Measurements from ENCODE around the gene PI4KB. TPM values are rescaled to one million over a fixed set of nuclear protein-coding genes. Genes with fewer than 3 reads are reported as not detected.

Gene PI4KB
- total RNA-seq, 2 experiments from 2014 or later = 46.6 to 47.3 TPM

- no peaks in the 10 kb centered on the region for H3K27me3 Mint-ChIP-seq
- DNase-seq = peak; percentile 28
- ChIA-PET CTCF (interaction anchor here (0.7 to 9.1 kb wide), 8 partner anchors 12 to 171 kb away, joined by 3 to 115 read pairs (median 4); partner anchors contain the start of gene VPS72), POLR2A (interaction anchor here (0.6 to 11.7 kb wide), 12 partner anchors 8 to 880 kb away, joined by 3 to 120 read pairs (median 5); partner anchors contain the start of genes PSMB4 and ZNF687)
- peak; percentile 5 for ATAC-seq
- peak overlapping the region; percentile 84 for H3K4me3 Mint-ChIP-seq
- no peaks in the 10 kb centered on the region for H3K9me3 Mint-ChIP-seq
- TF ChIP-seq CTCF (IDR thresholded peaks at IDR 0.05) = no peak
- peaks cover 26% of the 10 kb centered on the region for H3K4me1 Mint-ChIP-seq (ENCODE audit: low read depth)
- intact Hi-C loops (cut with micrococcal nuclease) = no loop called here
- H3K27ac Mint-ChIP-seq = peak overlapping the region; percentile 96
- H3K36me3 Mint-ChIP-seq (ENCODE audit: low read depth) = peaks cover 21% of the 10 kb centered on the region
These were observed 873 bp upstream of the PI4KB start for GRCh38 chr1:151327903-151328674.

DNA sequence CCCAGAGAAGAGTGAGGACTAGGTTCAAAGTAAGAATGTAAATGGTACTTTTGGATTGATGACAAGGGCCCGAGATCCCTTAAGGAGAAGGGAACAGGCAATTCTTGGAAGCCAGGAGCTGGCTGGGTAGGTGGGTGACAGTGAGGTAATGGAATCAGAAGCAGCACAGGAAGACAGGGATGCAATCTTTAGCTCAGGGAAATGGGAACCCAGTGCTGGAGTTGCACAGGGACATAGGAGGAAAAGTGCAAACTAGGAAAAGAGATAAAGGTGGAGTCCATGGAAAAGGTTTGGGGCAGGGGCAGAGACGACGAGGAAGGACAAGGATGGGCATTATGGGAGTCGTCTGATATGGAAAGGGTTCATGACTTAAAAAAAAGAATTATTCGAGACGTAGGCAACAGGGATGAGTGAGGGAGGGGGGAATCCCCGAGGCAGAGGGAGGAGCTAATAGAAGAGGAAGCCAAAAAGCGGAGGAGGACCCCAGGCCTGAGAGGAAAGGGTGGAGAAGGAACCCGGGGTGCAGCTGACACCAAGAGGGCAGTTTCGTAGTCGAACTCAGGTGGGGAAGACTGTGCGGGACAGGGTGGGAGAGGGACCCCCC lies 495 bp downstream of the PI4KB start:
- intact Hi-C loops (cut with micrococcal nuclease) = no loop called here
- peaks cover 21% of the 10 kb centered on the region for H3K36me3 Mint-ChIP-seq (ENCODE audit: low read depth)
- peaks cover 34% of the 10 kb centered on the region for H3K4me1 Mint-ChIP-seq (ENCODE audit: low read depth)
- H3K27ac Mint-ChIP-seq = peak overlapping the region; percentile 96
- ChIA-PET CTCF (interaction anchor here (0.9 to 9.1 kb wide), 9 partner anchors 10 to 170 kb away, joined by 3 to 115 read pairs (median 4); partner anchors contain the start of gene VPS72), POLR2A (interaction anchor here (0.5 to 11.7 kb wide), 9 partner anchors 11 to 167 kb away, joined by 3 to 120 read pairs (median 5); partner anchors contain the start of genes PSMB4, RFX5 and ZNF687)
- peak; percentile 78 for DNase-seq
- peak; percentile 64 for ATAC-seq
- no peaks in the 10 kb centered on the region for H3K9me3 Mint-ChIP-seq
- peak overlapping the region; percentile 84 for H3K4me3 Mint-ChIP-seq
- no peak for TF ChIP-seq CTCF (IDR thresholded peaks at IDR 0.05)
- H3K27me3 Mint-ChIP-seq = no peaks in the 10 kb centered on the region

DNA sequence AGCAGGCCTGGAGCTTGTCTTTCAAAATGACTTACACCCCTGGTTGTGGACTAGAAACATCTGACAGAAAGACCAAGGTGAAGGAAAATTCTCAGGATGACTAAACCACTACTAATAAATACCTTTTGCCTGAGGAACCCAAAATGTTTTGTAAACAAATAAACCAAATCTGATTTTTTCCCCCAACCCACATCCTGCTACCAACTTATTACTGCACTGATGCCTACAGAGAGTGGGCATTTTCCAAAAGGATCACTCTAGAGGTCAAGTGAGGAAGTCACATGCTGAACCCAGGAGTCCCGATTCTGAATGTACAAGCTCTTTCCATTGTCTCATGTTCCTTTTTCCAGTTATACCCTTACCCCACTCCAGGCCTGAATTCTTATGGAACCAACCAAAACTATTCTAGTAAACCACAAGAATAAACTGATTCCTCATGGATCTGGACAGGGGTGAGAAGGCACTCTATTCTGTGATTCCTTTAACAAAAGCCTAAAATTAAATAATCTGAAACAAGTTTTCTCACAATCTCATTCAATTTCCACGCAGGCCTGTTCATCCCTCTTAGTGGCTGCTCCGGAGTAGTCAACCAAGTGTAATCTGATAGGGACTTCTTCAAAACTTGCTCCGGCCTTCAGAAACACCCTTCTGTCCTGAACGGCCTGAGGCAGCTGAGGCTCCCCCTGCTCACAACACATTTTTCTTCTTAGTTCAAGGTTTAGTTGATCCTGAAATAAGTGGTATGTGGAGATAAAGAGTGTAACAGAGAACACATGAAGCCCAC lies 1.4 kb downstream of the PI4KB start:
- intact Hi-C loops (cut with micrococcal nuclease) = no loop called here

GRCh38 chr1:151325231-151325630 lies 2.0 kb downstream of the PI4KB start:
- intact Hi-C loops (cut with micrococcal nuclease) = no loop called here
- ATAC-seq (no peak), DNase-seq (no peak)
- TF ChIP-seq CTCF (IDR thresholded peaks at IDR 0.05) = no peak
- ChIA-PET POLR2A (interaction anchor here (0.6 to 11.7 kb wide), 5 partner anchors 9 to 44 kb away, joined by 4 to 120 read pairs (median 5); partner anchors contain the start of gene ZNF687), CTCF (interaction anchor here (1.1 to 9.1 kb wide), 4 partner anchors 14 to 73 kb away, joined by 4 to 115 read pairs (median 6); no protein-coding TSS in a partner anchor)
- Mint-ChIP-seq H3K36me3 (ENCODE audit: low read depth) (peaks cover 29% of the 10 kb centered on the region), H3K27me3 (no peaks in the 10 kb centered on the region), H3K4me3 (peak overlapping the region; percentile 84), H3K27ac (peak overlapping the region; percentile 96), H3K4me1 (ENCODE audit: low read depth) (peaks cover 41% of the 10 kb centered on the region), H3K9me3 (no peaks in the 10 kb centered on the region)

More for the DNA sequence above, 1.4 kb downstream of the PI4KB start:
- no peaks in the 10 kb centered on the region for H3K9me3 Mint-ChIP-seq
- ChIA-PET CTCF (interaction anchor here (0.9 to 9.1 kb wide), 6 partner anchors 9 to 80 kb away, joined by 3 to 115 read pairs (median 5); no protein-coding TSS in a partner anchor), POLR2A (interaction anchor here (0.6 to 11.7 kb wide), 5 partner anchors 10 to 30 kb away, joined by 3 to 120 read pairs (median 4); partner anchors contain the start of gene RFX5)
- DNase-seq (no peak), ATAC-seq (no peak)
- no peaks in the 10 kb centered on the region for H3K27me3 Mint-ChIP-seq
- peak overlapping the region; percentile 84 for H3K4me3 Mint-ChIP-seq
- no peak for TF ChIP-seq CTCF (IDR thresholded peaks at IDR 0.05)
- peaks cover 23% of the 10 kb centered on the region for H3K36me3 Mint-ChIP-seq (ENCODE audit: low read depth)
- H3K4me1 Mint-ChIP-seq (ENCODE audit: low read depth) = peaks cover 36% of the 10 kb centered on the region
- peak overlapping the region; percentile 96 for H3K27ac Mint-ChIP-seq

Data from activated CD8-positive, alpha-beta T cell treated with anti-CD3 and anti-CD28 coated beads for 36 hours (primary cell).